Measurements from ENCODE around the gene GUCY2C.

Gene GUCY2C

DNA sequence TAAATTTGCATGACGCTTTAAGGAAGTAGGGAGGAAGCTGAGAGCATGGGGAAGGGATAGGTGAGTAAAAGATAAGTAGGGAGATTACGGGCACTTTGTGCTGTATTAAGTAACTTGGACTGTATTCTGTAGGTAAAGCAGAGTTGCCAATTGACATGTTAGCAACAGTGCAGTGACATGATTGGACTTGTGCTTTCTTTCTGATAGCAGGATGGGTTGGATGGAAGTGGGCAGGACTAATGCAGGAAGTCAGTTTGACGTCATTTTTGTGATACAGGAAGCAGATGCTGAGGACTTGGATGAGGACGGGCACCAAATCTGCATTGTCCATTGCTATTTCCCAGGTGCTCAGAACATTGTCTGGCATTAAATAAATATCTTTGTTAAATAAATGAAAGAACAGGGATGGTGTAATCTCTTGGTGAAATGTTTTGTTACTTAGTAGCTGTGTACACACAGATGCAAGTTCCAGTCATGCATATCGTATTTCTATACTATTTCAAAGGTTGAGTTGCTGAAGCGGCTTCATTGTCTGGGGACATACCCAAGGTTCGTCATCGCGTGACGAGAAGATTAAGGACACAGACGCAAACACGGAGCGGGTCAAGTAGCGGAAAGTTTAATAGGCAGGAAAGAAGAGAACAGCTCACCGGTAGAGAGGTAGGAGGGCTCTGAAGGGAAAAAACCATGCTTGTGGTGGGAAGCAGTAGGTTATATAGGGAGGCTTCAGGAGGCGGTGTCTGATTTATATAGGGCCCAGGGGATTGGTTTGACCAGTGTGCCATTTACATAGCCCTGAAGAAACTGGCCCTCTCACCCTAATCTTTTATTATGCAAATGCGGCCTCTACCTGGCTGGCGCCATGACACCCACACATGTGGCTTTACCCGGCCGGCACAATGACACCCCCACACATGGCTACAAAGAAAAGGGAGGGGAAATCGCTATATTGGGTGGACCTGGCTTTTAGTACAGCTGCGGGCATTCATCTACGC lies 30.7 kb downstream of the GUCY2C start:
- H3K4me3 ChIP-seq (ENCODE audit: low read depth, low read length) = no peak overlapping the region
- no peak for DNase-seq (ENCODE audit: low read depth)
- TF ChIP-seq, protein P1, sequence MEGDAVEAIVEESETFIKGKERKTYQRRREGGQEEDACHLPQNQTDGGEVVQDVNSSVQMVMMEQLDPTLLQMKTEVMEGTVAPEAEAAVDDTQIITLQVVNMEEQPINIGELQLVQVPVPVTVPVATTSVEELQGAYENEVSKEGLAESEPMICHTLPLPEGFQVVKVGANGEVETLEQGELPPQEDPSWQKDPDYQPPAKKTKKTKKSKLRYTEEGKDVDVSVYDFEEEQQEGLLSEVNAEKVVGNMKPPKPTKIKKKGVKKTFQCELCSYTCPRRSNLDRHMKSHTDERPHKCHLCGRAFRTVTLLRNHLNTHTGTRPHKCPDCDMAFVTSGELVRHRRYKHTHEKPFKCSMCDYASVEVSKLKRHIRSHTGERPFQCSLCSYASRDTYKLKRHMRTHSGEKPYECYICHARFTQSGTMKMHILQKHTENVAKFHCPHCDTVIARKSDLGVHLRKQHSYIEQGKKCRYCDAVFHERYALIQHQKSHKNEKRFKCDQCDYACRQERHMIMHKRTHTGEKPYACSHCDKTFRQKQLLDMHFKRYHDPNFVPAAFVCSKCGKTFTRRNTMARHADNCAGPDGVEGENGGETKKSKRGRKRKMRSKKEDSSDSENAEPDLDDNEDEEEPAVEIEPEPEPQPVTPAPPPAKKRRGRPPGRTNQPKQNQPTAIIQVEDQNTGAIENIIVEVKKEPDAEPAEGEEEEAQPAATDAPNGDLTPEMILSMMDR (IDR thresholded peaks at IDR 0.05; ENCODE audit: control insufficient read depth, extremely low read depth, insufficient read depth) = no peak

DNA sequence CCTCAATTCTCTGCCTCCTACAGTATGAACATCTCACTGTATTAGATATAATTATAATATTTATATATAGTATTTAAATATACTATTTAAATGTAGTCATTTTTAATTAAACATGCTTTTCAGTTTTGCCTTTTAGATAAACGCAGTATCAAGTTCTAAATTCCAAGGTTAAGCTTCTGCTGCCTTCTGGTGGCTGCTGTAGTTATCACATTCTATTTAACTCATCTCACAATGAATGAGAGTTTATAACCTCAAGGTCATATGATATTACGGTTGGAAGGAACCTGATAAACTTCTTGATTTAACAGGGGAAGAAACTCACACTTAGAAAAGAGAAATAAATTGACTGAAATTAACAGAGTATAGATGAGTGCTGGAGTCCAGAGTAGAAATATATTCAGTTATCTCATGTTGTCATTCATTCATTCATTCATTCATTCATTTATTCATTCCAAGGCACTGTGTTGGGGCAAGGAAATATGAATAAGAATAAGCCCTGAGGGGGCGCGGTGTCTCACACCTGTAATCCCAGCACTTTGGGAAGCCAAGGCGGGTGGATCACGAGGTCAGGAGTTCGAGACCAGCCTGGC lies 31.9 kb downstream of the GUCY2C start:
- peak; percentile 56 for DNase-seq (ENCODE audit: low read depth)
- H3K4me3 ChIP-seq (ENCODE audit: low read depth, low read length) = no peak overlapping the region
- TF ChIP-seq, protein P1 (IDR thresholded peaks at IDR 0.05; ENCODE audit: control insufficient read depth, extremely low read depth, insufficient read depth) = peak; percentile 84

- TF ChIP-seq, protein P1 (IDR thresholded peaks at IDR 0.05; ENCODE audit: control insufficient read depth, extremely low read depth, insufficient read depth) = no peak
Measured at GRCh38 chr12:14663002-14663401, 33.4 kb downstream of the GUCY2C start.

DNA sequence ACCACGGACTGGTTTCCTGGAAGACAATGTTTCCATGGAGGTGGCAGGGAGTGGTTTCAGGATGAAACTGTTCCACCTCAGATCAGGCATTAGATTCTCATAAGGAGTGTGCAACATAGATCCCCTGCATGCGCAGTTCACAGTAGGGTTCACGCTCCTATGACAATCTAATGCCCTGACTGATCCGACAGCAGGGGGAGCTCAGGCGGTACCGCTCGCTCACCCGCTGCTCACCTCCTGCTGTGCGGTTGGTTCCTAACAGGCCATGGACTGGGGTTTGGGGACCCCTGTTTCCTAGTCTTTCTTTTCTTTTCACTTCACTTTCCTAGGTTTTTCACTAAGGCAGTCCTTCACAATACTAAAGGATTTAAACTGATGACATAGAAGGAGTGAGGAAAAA lies 39.6 kb downstream of the GUCY2C start:
- TF ChIP-seq, protein P1 (IDR thresholded peaks at IDR 0.05; ENCODE audit: control insufficient read depth, extremely low read depth, insufficient read depth) = no peak
- H3K4me3 ChIP-seq (ENCODE audit: low read depth, low read length) = no peak overlapping the region
- DNase-seq (ENCODE audit: low read depth) = no peak

More at GRCh38 chr12:14663002-14663401, 33.4 kb downstream of the GUCY2C start:
- no peak overlapping the region for H3K4me3 ChIP-seq (ENCODE audit: low read depth, low read length)
- DNase-seq (ENCODE audit: low read depth) = no peak

DNA sequence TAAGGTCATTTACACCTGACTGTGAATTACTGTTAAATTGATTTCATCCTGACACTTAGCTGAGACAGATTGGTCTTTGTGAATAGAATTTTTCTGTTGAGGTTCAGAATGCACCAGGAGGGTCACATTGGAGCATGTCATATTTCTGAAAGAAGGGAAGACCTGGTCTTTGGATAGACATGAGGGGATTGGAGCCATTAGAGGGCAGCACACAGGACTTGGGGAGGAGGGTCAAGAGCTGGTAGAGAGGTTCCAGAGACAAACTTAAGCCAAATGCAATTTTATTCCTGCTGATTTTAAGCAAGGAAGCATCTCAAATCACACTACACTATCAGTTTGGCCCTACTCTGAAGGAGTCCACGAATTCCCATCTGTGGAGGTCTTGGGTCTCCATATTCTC lies 41.1 kb downstream of the GUCY2C start:
- no peak for DNase-seq (ENCODE audit: low read depth)
- H3K4me3 ChIP-seq (ENCODE audit: low read depth, low read length) = no peak overlapping the region
- TF ChIP-seq, protein P1 (IDR thresholded peaks at IDR 0.05; ENCODE audit: control insufficient read depth, extremely low read depth, insufficient read depth) = no peak

DNA sequence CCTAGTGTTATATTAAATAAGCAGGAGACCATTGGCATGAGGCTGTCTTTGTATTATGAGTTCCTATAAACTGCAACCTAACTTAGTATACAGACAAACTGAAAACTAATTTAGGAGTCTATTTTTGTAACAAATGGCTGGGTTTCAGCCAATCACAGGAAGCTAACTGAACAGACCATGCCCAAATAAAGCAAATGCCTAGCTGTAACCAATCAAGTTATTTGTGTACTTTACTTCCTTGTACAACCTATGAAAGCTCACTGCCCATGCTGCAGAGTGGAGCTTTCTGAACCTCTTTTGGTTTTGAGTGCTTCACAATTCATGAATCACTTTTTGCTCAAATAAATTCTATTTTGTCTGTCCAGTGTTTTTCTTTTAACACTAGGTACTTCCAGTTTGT lies 41.6 kb downstream of the GUCY2C start:
- H3K4me3 ChIP-seq (ENCODE audit: low read depth, low read length) = no peak overlapping the region
- no peak for DNase-seq (ENCODE audit: low read depth)
- TF ChIP-seq, protein P1 (IDR thresholded peaks at IDR 0.05; ENCODE audit: control insufficient read depth, extremely low read depth, insufficient read depth) = no peak
